Sigmoid colon (tissue), 7 donors: ENCODE measurements around the gene KRTDAP. TPM values are rescaled to one million over a fixed set of nuclear protein-coding genes. Genes with fewer than 3 reads are reported as not detected.

Experiments used
- DNase-seq: peaks from one replicate; pipeline ENCODE4 v3.0.0-alpha.2; 2019
- H3K27ac ChIP-seq, 4 donors: fragments of 200-600 bp; sonication (generic); one replicate each; pipeline ENCODE4 v1.5.1; 2016 to 2019; ENCODE audit warnings: mild to moderate bottlenecking in 1 of 4
- H3K27me3 ChIP-seq, 3 donors: fragments of 200-600 bp; sonication (generic); one replicate each; pipeline ENCODE4 v1.5.1; 2019; ENCODE audit warnings: mild to moderate bottlenecking in 1 of 3
- H3K36me3 ChIP-seq, 4 donors: fragments of 200-600 bp; sonication (generic); one replicate each; pipeline ENCODE4 v1.5.1; 2016 to 2019
- H3K4me1 ChIP-seq, 4 donors: fragments of 200-600 bp; sonication (generic); one replicate each; pipeline ENCODE4 v1.5.1; 2017 to 2019
- H3K4me3 ChIP-seq, 4 donors: fragments of 200-600 bp; sonication (generic); one replicate each; pipeline ENCODE4 v1.5.1; 2017 to 2019; ENCODE audit warnings: mild to moderate bottlenecking in 2 of 4, moderate library complexity in 1 of 4
- H3K9me3 ChIP-seq, 4 donors: fragments of 200-600 bp in 3 of 4; sonication (generic) in 3 of 4; one replicate each; pipeline versions ENCODE4 v1.5.1 to v1.6.1; 2013 to 2019
- CTCF ChIP-seq, 4 experiments: fragments of 450-650 bp in 3 of 4; fragments of 200-600 bp in 1 of 4; IDR thresholded peaks; one replicate each; pipeline ENCODE4 v1.5.1; 2016 to 2019; ENCODE audit warnings: antibody characterized with exemption in 4 of 4, mild to moderate bottlenecking in 3 of 4, moderate library complexity in 2 of 4
- EP300 ChIP-seq, 4 donors: sonication (generic); formaldehyde crosslinking; IDR thresholded peaks; one replicate each; pipeline ENCODE4 v1.6.1; 2017; ENCODE audit warnings: antibody characterized with exemption in 4 of 4
- POLR2A ChIP-seq, 2 donors: fragments of 450-650 bp; IDR thresholded peaks; one replicate each; pipeline ENCODE4 v1.6.1; 2016; ENCODE audit warnings: antibody characterized with exemption in 2 of 2, mild to moderate bottlenecking in 2 of 2, moderate library complexity in 2 of 2
- POLR2AphosphoS5 ChIP-seq, 4 donors: sonication (generic); formaldehyde crosslinking; IDR thresholded peaks; one replicate each; pipeline ENCODE4 v1.6.1; 2017; ENCODE audit warnings: antibody characterized with exemption in 4 of 4
- WGBS, 2 donors: extraction: QIAGEN DNeasy Blood & Tissue Kit; methylation state at CpG; one replicate each; pipeline ENCODE4 v1.1.7; 2013; 5-methylcytosine and 5-hydroxymethylcytosine counted together
- intact Hi-C: fragments of 100-400 bp; cut with DNase I; formaldehyde crosslinking; loops from one replicate; pipeline ENCODE4 v1.15.1; 2023
- polyA plus RNA-seq, 3 donors: library from polyadenylated mRNA; stranded (reverse); fragments of 200-250 nt; gene quantifications; one replicate each; pipeline ENCODE4 v1.2.3, GENCODE V29; 2013
- total RNA-seq, 4 donors: library from RNA; depleted of rRNA; stranded (reverse); fragments of >200 nt; gene quantifications; one replicate each; pipeline ENCODE4 v1.1.0, GENCODE V29; 2016
- donor health status: healthy with polysubstance abuse.
- donor health status: Bipolar disorder and iron deficiency.
- donor health status: healthy.

KRTDAP gene
- total and polyA plus RNA-seq, 7 donors, result not detected

GRCh38 chr19:35439921-35440320 is 50.3 kb downstream of the KRTDAP start:
- whole genome bisulfite sequencing, 2 donors, result 64 to 82% methylated on average over 6 of the region's 6 CpGs
- intact Hi-C loops, result no loop called here
- Histone ChIP-seq H3K9me3 (no peaks in the 10 kb centered on the region), H3K27me3 (peaks cover 0 to 7% (median 5%) of the 10 kb centered on the region in 3 donors), H3K4me3 (no peak overlapping the region), H3K4me1 (peaks cover 0 to 21% (median 17%) of the 10 kb centered on the region in 4 donors), H3K36me3 (no peaks in the 10 kb centered on the region), H3K27ac (no peak overlapping the region)
- DNase-seq, result no peak
- TF ChIP-seq CTCF (IDR thresholded peaks at IDR 0.05), result no peak
- no peak for TF ChIP-seq POLR2A (IDR thresholded peaks at IDR 0.05)
- no peak for TF ChIP-seq POLR2AphosphoS5 (IDR thresholded peaks at IDR 0.05)
- no peak for TF ChIP-seq EP300 (IDR thresholded peaks at IDR 0.05)

GRCh38 chr19:35438527-35438926 is 51.7 kb downstream of the KRTDAP start:
- no peak for DNase-seq
- intact Hi-C loops, result no loop called here
- no peak for TF ChIP-seq POLR2A (IDR thresholded peaks at IDR 0.05)
- no peak for TF ChIP-seq POLR2AphosphoS5 (IDR thresholded peaks at IDR 0.05)
- no peak for TF ChIP-seq EP300 (IDR thresholded peaks at IDR 0.05)
- no peak for TF ChIP-seq CTCF (IDR thresholded peaks at IDR 0.05)
- 68 to 76% methylated on average over 5 of the region's 5 CpGs for WGBS, 2 donors
- no peak overlapping the region for H3K27ac ChIP-seq
- H3K36me3 ChIP-seq, result no peaks in the 10 kb centered on the region
- H3K27me3 ChIP-seq, result peaks cover 0 to 7% (median 5%) of the 10 kb centered on the region in 3 donors
- H3K9me3 ChIP-seq, result no peaks in the 10 kb centered on the region
- no peak overlapping the region for H3K4me3 ChIP-seq
- peaks cover 0 to 29% (median 17%) of the 10 kb centered on the region in 4 donors for H3K4me1 ChIP-seq

GRCh38 chr19:35438096-35438495 is 52.2 kb downstream of the KRTDAP start:
- WGBS, 2 donors, result 86 to 91% methylated on average over 5 of the region's 5 CpGs
- intact Hi-C loops, result no loop called here
- Histone ChIP-seq H3K4me3 (no peak overlapping the region), H3K36me3 (no peaks in the 10 kb centered on the region), H3K27me3 (peaks cover 0 to 7% (median 5%) of the 10 kb centered on the region in 3 donors), H3K27ac (no peak overlapping the region), H3K4me1 (peaks cover 0 to 29% (median 17%) of the 10 kb centered on the region in 4 donors), H3K9me3 (no peaks in the 10 kb centered on the region)
- TF ChIP-seq EP300 (IDR thresholded peaks at IDR 0.05), result no peak
- TF ChIP-seq POLR2AphosphoS5 (IDR thresholded peaks at IDR 0.05), result no peak
- TF ChIP-seq CTCF (IDR thresholded peaks at IDR 0.05), result no peak
- no peak for TF ChIP-seq POLR2A (IDR thresholded peaks at IDR 0.05)
- DNase-seq, result no peak

GRCh38 chr19:35437406-35437951 is 52.8 kb downstream of the KRTDAP start:
- TF ChIP-seq CTCF (IDR thresholded peaks at IDR 0.05) (no peak), POLR2AphosphoS5 (IDR thresholded peaks at IDR 0.05) (no peak), POLR2A (IDR thresholded peaks at IDR 0.05) (no peak), EP300 (IDR thresholded peaks at IDR 0.05) (no peak)
- WGBS, 2 donors, result 84 to 87% methylated on average over 15 of the region's 15 CpGs
- no peaks in the 10 kb centered on the region for H3K9me3 ChIP-seq
- peaks cover 0 to 29% (median 17%) of the 10 kb centered on the region in 4 donors for H3K4me1 ChIP-seq
- H3K27me3 ChIP-seq, result peaks cover 0 to 7% (median 5%) of the 10 kb centered on the region in 3 donors
- no peak overlapping the region for H3K4me3 ChIP-seq
- DNase-seq, result no peak
- intact Hi-C loops, result no loop called here
- no peaks in the 10 kb centered on the region for H3K36me3 ChIP-seq
- H3K27ac ChIP-seq, result peak overlapping the region in 1 of 4 donors; percentile 59

Other genes with a start within 250 kb of the KRTDAP start
- gene LSR, start 241.5 kb downstream of the KRTDAP start, total RNA-seq, result 1 to 10 TPM in 3 of 4 donors, under 1 TPM in 1; 0.68 to 3.6 (median 2.3) TPM
- gene LSR, start 241.5 kb downstream of the KRTDAP start, polyA plus RNA-seq, result 100 to 1,000 TPM in 1 of 3 donors, 10 to 100 TPM in 2; 51.8 to 218 (median 61.9) TPM
- 100 to 1,000 TPM in 3 of 4 donors, 10 to 100 TPM in 1; 76.8 to 120 (median 102) TPM for gene USF2, start 221.5 kb downstream of the KRTDAP start, total RNA-seq
- gene USF2, start 221.5 kb downstream of the KRTDAP start, polyA plus RNA-seq, result 10 to 100 TPM; 72.8 to 98.3 (median 76.3) TPM
- gene HAMP, start 207.9 kb downstream of the KRTDAP start, total RNA-seq, result 1 to 10 TPM in 1 of 4 donors, not detected in 3; 3.1 TPM
- gene HAMP, start 207.9 kb downstream of the KRTDAP start, polyA plus RNA-seq, result under 1 TPM; under 0.01 to 0.92 (median 0.61) TPM
- gene MAG, start 198.3 kb downstream of the KRTDAP start, total RNA-seq, result 1 to 10 TPM in 1 of 4 donors, not detected in 3; 6.1 TPM
- under 1 TPM in 1 of 3 donors, not detected in 2; 0.06 TPM for gene MAG, start 198.3 kb downstream of the KRTDAP start, polyA plus RNA-seq
- 1 to 10 TPM; 1.2 to 4.8 (median 2.7) TPM for gene CD22, start 161.3 kb downstream of the KRTDAP start, total RNA-seq
- gene CD22, start 161.3 kb downstream of the KRTDAP start, polyA plus RNA-seq, result 100 to 1,000 TPM in 1 of 3 donors, 1 to 10 TPM in 1, under 1 TPM in 1; 0.69 to 107 (median 4.8) TPM
- gene FFAR1, start 142.6 kb downstream of the KRTDAP start, total RNA-seq, result not detected
- under 1 TPM in 1 of 3 donors, not detected in 2; 0.06 TPM for gene FFAR1, start 142.6 kb downstream of the KRTDAP start, polyA plus RNA-seq
- gene FFAR3, start 132.0 kb downstream of the KRTDAP start, total RNA-seq, result 1 to 10 TPM; 1.1 to 1.9 (median 1.5) TPM
- under 1 TPM in 1 of 3 donors, not detected in 2; 0.67 TPM for gene FFAR3, start 132.0 kb downstream of the KRTDAP start, polyA plus RNA-seq
- under 1 TPM in 3 of 4 donors, not detected in 1; 0.27 to 0.83 (median 0.36) TPM for gene GPR42, start 119.4 kb downstream of the KRTDAP start, total RNA-seq
- gene GPR42, start 119.4 kb downstream of the KRTDAP start, polyA plus RNA-seq, result under 1 TPM in 1 of 3 donors, not detected in 2; 0.17 TPM
- under 1 TPM in 1 of 4 donors, not detected in 3; 0.81 TPM for gene FFAR2, start 42.2 kb downstream of the KRTDAP start, total RNA-seq
- gene FFAR2, start 42.2 kb downstream of the KRTDAP start, polyA plus RNA-seq, result under 1 TPM in 2 of 3 donors, not detected in 1; 0.69 to 0.92 TPM
- 10 to 100 TPM in 3 of 4 donors, 1 to 10 TPM in 1; 6.1 to 39.0 (median 24.4) TPM for gene DMKN, start 23.2 kb upstream of the KRTDAP start, total RNA-seq
- 10 to 100 TPM in 1 of 3 donors, 1 to 10 TPM in 2; 5.5 to 20.6 (median 9.0) TPM for gene DMKN, start 23.2 kb upstream of the KRTDAP start, polyA plus RNA-seq
- not detected for gene SBSN, start 37.8 kb upstream of the KRTDAP start, total RNA-seq
- gene SBSN, start 37.8 kb upstream of the KRTDAP start, polyA plus RNA-seq, result 1 to 10 TPM in 1 of 3 donors, under 1 TPM in 1, not detected in 1; 0.17 to 1.2 TPM
- gene GAPDHS, start 43.0 kb upstream of the KRTDAP start, total RNA-seq, result not detected
- gene GAPDHS, start 43.0 kb upstream of the KRTDAP start, polyA plus RNA-seq, result not detected
- 10 to 100 TPM; 60.1 to 72.5 (median 69.3) TPM for gene TMEM147, start 55.2 kb upstream of the KRTDAP start, total RNA-seq
- gene TMEM147, start 55.2 kb upstream of the KRTDAP start, polyA plus RNA-seq, result 100 to 1,000 TPM in 1 of 3 donors, 10 to 100 TPM in 2; 24.5 to 123 (median 46.2) TPM
- not detected for gene ATP4A, start 73.2 kb upstream of the KRTDAP start, total RNA-seq
- under 1 TPM in 1 of 3 donors, not detected in 2; 0.10 TPM for gene ATP4A, start 73.2 kb upstream of the KRTDAP start, polyA plus RNA-seq
- not detected for gene PMIS2, start 95.7 kb upstream of the KRTDAP start, total RNA-seq
- not detected for gene PMIS2, start 95.7 kb upstream of the KRTDAP start, polyA plus RNA-seq
- 1 to 10 TPM; 4.6 to 9.6 (median 6.1) TPM for gene HAUS5, start 122.3 kb upstream of the KRTDAP start, total RNA-seq
- 10 to 100 TPM in 1 of 3 donors, 1 to 10 TPM in 2; 1.2 to 14.8 (median 1.6) TPM for gene HAUS5, start 122.3 kb upstream of the KRTDAP start, polyA plus RNA-seq
- 10 to 100 TPM; 43.5 to 61.2 (median 53.2) TPM for gene RBM42, start 138.6 kb upstream of the KRTDAP start, total RNA-seq
- 10 to 100 TPM; 51.3 to 78.3 (median 55.9) TPM for gene RBM42, start 138.6 kb upstream of the KRTDAP start, polyA plus RNA-seq
- gene ETV2, start 151.3 kb upstream of the KRTDAP start, total RNA-seq, result 1 to 10 TPM in 2 of 4 donors, under 1 TPM in 1, not detected in 1; 0.55 to 2.3 (median 1.1) TPM
- 1 to 10 TPM; 2.0 to 5.4 (median 4.9) TPM for gene ETV2, start 151.3 kb upstream of the KRTDAP start, polyA plus RNA-seq
- 100 to 1,000 TPM; 593 to 780 (median 696) TPM for gene COX6B1, start 157.9 kb upstream of the KRTDAP start, total RNA-seq
- 1,000 to 10,000 TPM; 1,177 to 1,718 (median 1,686) TPM for gene COX6B1, start 157.9 kb upstream of the KRTDAP start, polyA plus RNA-seq
- under 1 TPM in 1 of 4 donors, not detected in 3; 0.55 TPM for gene UPK1A, start 176.1 kb upstream of the KRTDAP start, total RNA-seq
- not detected for gene UPK1A, start 176.1 kb upstream of the KRTDAP start, polyA plus RNA-seq
- not detected for gene ZBTB32, start 214.1 kb upstream of the KRTDAP start, total RNA-seq
- 1 to 10 TPM in 1 of 3 donors, not detected in 2; 3.1 TPM for gene ZBTB32, start 214.1 kb upstream of the KRTDAP start, polyA plus RNA-seq
- 10 to 100 TPM in 3 of 4 donors, 1 to 10 TPM in 1; 6.4 to 27.3 (median 15.3) TPM for gene KMT2B, start 227.5 kb upstream of the KRTDAP start, total RNA-seq
- gene KMT2B, start 227.5 kb upstream of the KRTDAP start, polyA plus RNA-seq, result 10 to 100 TPM in 2 of 3 donors, 1 to 10 TPM in 1; 7.4 to 32.2 (median 12.0) TPM